Mucosa of rectum (tissue), 2 donors: ENCODE results near the gene CETN2.
A peak's percentile ranks its signal among the peaks of the same experiment; 100 is the strongest.
"Not testable (repeated sequence)": the region's sequence is repeated elsewhere in the genome, so short reads cannot be mapped to it uniquely, and the experiment has no call there.

Experiments
- H3K27ac ChIP-seq, 2 donors: one replicate each; pipeline ENCODE4 v1.7.0; 2013; ENCODE audit warnings: inconsistent platforms in 2 of 2, low read depth in 2 of 2, low read length in 2 of 2
- H3K27me3 ChIP-seq, 2 donors: one replicate each; pipeline ENCODE4 v1.7.0; 2013; ENCODE audit warnings: low read length in 2 of 2; ENCODE audit not compliant: control insufficient read depth in 2 of 2, insufficient read depth in 2 of 2
- H3K36me3 ChIP-seq, 2 donors: one replicate each; pipeline ENCODE4 v1.7.0; 2013; ENCODE audit warnings: low read length in 2 of 2; ENCODE audit not compliant: control insufficient read depth in 2 of 2, insufficient read depth in 2 of 2
- H3K4me1 ChIP-seq, 2 donors: one replicate each; pipeline ENCODE4 v1.7.0; 2013; ENCODE audit warnings: low read length in 2 of 2, mild to moderate bottlenecking in 1 of 2; ENCODE audit not compliant: control insufficient read depth in 2 of 2, insufficient read depth in 2 of 2
- H3K4me3 ChIP-seq, 2 donors: one replicate each; pipeline ENCODE4 v1.7.0; 2013; ENCODE audit warnings: low read length in 2 of 2
- H3K9ac ChIP-seq, 2 donors: one replicate each; pipeline ENCODE4 v1.7.0; 2013; ENCODE audit warnings: low read length in 2 of 2, low read depth in 1 of 2, mild to moderate bottlenecking in 1 of 2
- H3K9me3 ChIP-seq, 2 donors: one replicate each; pipeline ENCODE4 v1.7.0; 2013; ENCODE audit warnings: low read length in 2 of 2; ENCODE audit not compliant: control insufficient read depth in 2 of 2
- donor health status: healthy.
- donor health status: Normal muscosa, but diverticular disease.

The CETN2 gene

GRCh38 chrX:152817078-152817764 is 13.3 kb downstream of the CETN2 start:
- Histone ChIP-seq H3K9me3 (no peaks in the 10 kb centered on the region), H3K4me3 (no peak overlapping the region), H3K9ac (no peak overlapping the region), H3K4me1 (no peaks in the 10 kb centered on the region), H3K27ac (no peak overlapping the region), H3K27me3 (peaks cover 0 to 6% of the 10 kb centered on the region in 2 donors), H3K36me3 (no peaks in the 10 kb centered on the region)

GRCh38 chrX:152814048-152814447 is 16.5 kb downstream of the CETN2 start:
- Histone ChIP-seq H3K27ac (no peak overlapping the region), H3K36me3 (no peaks in the 10 kb centered on the region), H3K9ac (no peak overlapping the region), H3K27me3 (peaks cover 0 to 3% of the 10 kb centered on the region in 2 donors), H3K4me1 (no peaks in the 10 kb centered on the region), H3K9me3 (no peaks in the 10 kb centered on the region), H3K4me3 (no peak overlapping the region)

- H3K27me3 ChIP-seq = peaks cover 0 to 3% of the 10 kb centered on the region in 2 donors
Observed at GRCh38 chrX:152813206-152813605, 17.4 kb downstream of the CETN2 start.

GRCh38 chrX:152810403-152810802 is 20.2 kb downstream of the CETN2 start:
- H3K9me3 ChIP-seq = no peaks in the 10 kb centered on the region
- no peaks in the 10 kb centered on the region for H3K36me3 ChIP-seq
- peaks cover 0 to 5% of the 10 kb centered on the region in 2 donors for H3K27me3 ChIP-seq
- no peak overlapping the region for H3K9ac ChIP-seq
- no peak overlapping the region for H3K4me3 ChIP-seq
- H3K27ac ChIP-seq = no peak overlapping the region
- no peaks in the 10 kb centered on the region for H3K4me1 ChIP-seq

More at GRCh38 chrX:152813206-152813605, 17.4 kb downstream of the CETN2 start:
- Histone ChIP-seq H3K4me3 (peak overlapping the region in 1 of 2 donors; percentile 10), H3K9ac (no peak overlapping the region), H3K27ac (no peak overlapping the region), H3K36me3 (no peaks in the 10 kb centered on the region), H3K9me3 (no peaks in the 10 kb centered on the region), H3K4me1 (no peaks in the 10 kb centered on the region)

GRCh38 chrX:152806035-152806434 is 24.5 kb downstream of the CETN2 start:
- no peaks in the 10 kb centered on the region for H3K9me3 ChIP-seq
- peaks cover 0 to 7% of the 10 kb centered on the region in 2 donors for H3K27me3 ChIP-seq
- H3K9ac ChIP-seq = no peak overlapping the region
- no peak overlapping the region for H3K4me3 ChIP-seq
- no peaks in the 10 kb centered on the region for H3K4me1 ChIP-seq
- no peaks in the 10 kb centered on the region for H3K36me3 ChIP-seq
- no peak overlapping the region for H3K27ac ChIP-seq

- no peaks in the 10 kb centered on the region for H3K36me3 ChIP-seq
- H3K9ac ChIP-seq = no peak overlapping the region
- peaks cover 0 to 2% of the 10 kb centered on the region in 2 donors for H3K27me3 ChIP-seq
- H3K9me3 ChIP-seq = no peaks in the 10 kb centered on the region
- no peak overlapping the region for H3K27ac ChIP-seq
- H3K4me3 ChIP-seq = no peak overlapping the region
- no peaks in the 10 kb centered on the region for H3K4me1 ChIP-seq
Observed at GRCh38 chrX:152798945-152799344, 31.6 kb downstream of the CETN2 start.

GRCh38 chrX:152787062-152787461 is 43.5 kb downstream of the CETN2 start:
- H3K27me3 ChIP-seq, H3K9me3 ChIP-seq, H3K4me1 ChIP-seq, H3K9ac ChIP-seq, H3K27ac ChIP-seq, H3K36me3 ChIP-seq, H3K4me3 ChIP-seq: not testable (repeated sequence)
